H1 (cell line): ENCODE results near the gene TIAM2. TPM values are rescaled to one million over a fixed set of nuclear protein-coding genes. Genes with fewer than 3 reads are reported as not detected.

Experiments
- CTCF ChIA-PET: fragments of 300-600 bp; sonication (Branson Sonifier 250); formaldehyde crosslinking; loops from one replicate; lab custom pipeline; 2021; ENCODE audit not compliant: partially characterized antibody; lab: Charles Lee
- POLR2A ChIA-PET: fragments of 300-600 bp; sonication (Branson Sonifier 250); formaldehyde crosslinking; loops from one replicate; lab custom pipeline; 2021; ENCODE audit warnings: inconsistent platforms; ENCODE audit not compliant: partially characterized antibody; lab: Charles Lee
- DNase-seq, 2 experiments: peaks; one replicate each; pipeline versions ENCODE4 v3.0.0 to v3.0.0-alpha.2; 2010 to 2022; ENCODE audit warnings: low spot score in 2 of 2, low read depth in 1 of 2, mixed read lengths in 1 of 2
- FAIRE-seq: peaks from 2 replicates; lab custom pipeline; 2011; peaks lifted over from hg19 to GRCh38; lab: Jason Lieb, UNC
- H2AFZ ChIP-seq: 2 replicates; pipeline ENCODE4 v1.8.1; 2012; ENCODE audit warnings: low read length, inconsistent platforms
- H2AK5ac ChIP-seq: 2 replicates; pipeline ENCODE4 v1.6.1; 2013; ENCODE audit warnings: low read depth, low read length
- H2BK120ac ChIP-seq: replicated peaks from 2 replicates; pipeline ENCODE3; 2013; ENCODE audit warnings: low read depth, low read length, inconsistent platforms
- H2BK12ac ChIP-seq: 2 replicates; pipeline ENCODE4 v1.6.1; 2013; ENCODE audit warnings: low read depth, low read length
- H2BK15ac ChIP-seq: 2 replicates; pipeline ENCODE4 v1.6.1; 2013; ENCODE audit warnings: low read length
- H2BK20ac ChIP-seq: 2 replicates; pipeline ENCODE4 v1.6.1; 2013; ENCODE audit warnings: low read length
- H2BK5ac ChIP-seq: 2 replicates; pipeline ENCODE4 v1.6.1; 2013; ENCODE audit warnings: low read depth, low read length
- H3K14ac ChIP-seq: 2 replicates; pipeline ENCODE4 v1.6.1; 2013; ENCODE audit warnings: inconsistent platforms; ENCODE audit not compliant: insufficient read length
- H3K18ac ChIP-seq: 2 replicates; pipeline ENCODE4 v1.6.1; 2013; ENCODE audit warnings: low read length; ENCODE audit errors: extremely low read depth
- H3K23ac ChIP-seq: 2 replicates; pipeline ENCODE4 v1.6.1; 2013; ENCODE audit warnings: inconsistent platforms; ENCODE audit not compliant: insufficient read length
- H3K23me2 ChIP-seq: 2 replicates; pipeline ENCODE4 v1.6.1; 2013; ENCODE audit warnings: low read depth, low read length
- H3K27ac ChIP-seq: 2 replicates; pipeline ENCODE4 v1.6.1; 2011; ENCODE audit warnings: low read depth, low read length, inconsistent platforms
- H3K27me3 ChIP-seq, 4 experiments: replicated peaks in 1 of 4; 1 replicate in 1 of 4; 2 replicates in 3 of 4; pipeline versions ENCODE4 v1.6.1 to v1.8.1; 2011 to 2013; ENCODE audit warnings: low read length in 3 of 4, mild to moderate bottlenecking in 3 of 4, inconsistent platforms in 2 of 4, mixed read lengths in 2 of 4, moderate library complexity in 1 of 4; ENCODE audit not compliant: control insufficient read depth in 3 of 4, insufficient read depth in 3 of 4; ENCODE audit errors: extremely low read depth in 1 of 4
- H3K36me3 ChIP-seq, 4 experiments: 2 replicates each; pipeline versions ENCODE4 v1.6.1 to v1.8.1; 2011 to 2013; ENCODE audit warnings: mild to moderate bottlenecking in 4 of 4, low read length in 3 of 4, moderate library complexity in 2 of 4, control low read depth in 1 of 4, inconsistent platforms in 1 of 4; ENCODE audit not compliant: insufficient read depth in 4 of 4, control insufficient read depth in 2 of 4
- H3K4ac ChIP-seq: replicated peaks from 2 replicates; pipeline ENCODE3; 2013; ENCODE audit warnings: low read length, low read depth, mixed read lengths, inconsistent platforms; ENCODE audit not compliant: insufficient read length
- H3K4me1 ChIP-seq, 4 experiments: replicated peaks in 1 of 4; 1 replicate in 1 of 4; 2 replicates in 3 of 4; pipeline versions ENCODE4 v1.6.1 to v1.8.1; 2011 to 2013; ENCODE audit warnings: low read length in 3 of 4, inconsistent platforms in 2 of 4, mixed read lengths in 1 of 4; ENCODE audit not compliant: insufficient read depth in 4 of 4, control insufficient read depth in 3 of 4
- H3K4me2 ChIP-seq, 2 experiments: 2 replicates each; pipeline versions ENCODE4 v1.6.1 to v1.8.1; 2011 to 2013; ENCODE audit warnings: low read depth in 2 of 2, low read length in 2 of 2, control low read depth in 1 of 2, inconsistent platforms in 1 of 2, mild to moderate bottlenecking in 1 of 2; ENCODE audit not compliant: insufficient read depth in 1 of 2
- H3K4me3 ChIP-seq, 4 experiments: fragments of 200-600, 300-600 bp in 1 of 4; sonication (generic), shearing (Covaris generic), sonication (Bioruptor Twin) in 1 of 4; 2 replicates each; pipeline versions ENCODE4 v1.5.1 to v1.8.1; 2011 to 2016; ENCODE audit warnings: low read length in 4 of 4, low read depth in 3 of 4, control low read depth in 2 of 4, inconsistent platforms in 2 of 4, mild to moderate bottlenecking in 2 of 4, mixed read lengths in 1 of 4, moderate library complexity in 1 of 4; ENCODE audit not compliant: insufficient read depth in 2 of 4; ENCODE audit errors: extremely low read depth in 1 of 4
- H3K56ac ChIP-seq: replicated peaks from 2 replicates; pipeline ENCODE3; 2013; ENCODE audit warnings: low read depth, mild to moderate bottlenecking, mixed read lengths, low read length, inconsistent platforms; ENCODE audit not compliant: insufficient read length
- H3K79me1 ChIP-seq: 2 replicates; pipeline ENCODE4 v1.6.1; 2013; ENCODE audit warnings: low read depth, low read length, control low read depth
- H3K79me2 ChIP-seq, 2 experiments: 2 replicates each; pipeline versions ENCODE4 v1.6.1 to v1.8.1; 2012 to 2013; ENCODE audit warnings: low read length in 2 of 2, mild to moderate bottlenecking in 2 of 2, inconsistent platforms in 1 of 2; ENCODE audit not compliant: insufficient read depth in 2 of 2, control insufficient read depth in 1 of 2
- H3K9ac ChIP-seq, 4 experiments: replicated peaks in 1 of 4; 1 replicate in 1 of 4; 2 replicates in 3 of 4; pipeline versions ENCODE4 v1.6.1 to v1.8.1; 2011 to 2013; ENCODE audit warnings: low read depth in 3 of 4, low read length in 3 of 4, control low read depth in 2 of 4, mild to moderate bottlenecking in 2 of 4, moderate library complexity in 2 of 4, inconsistent platforms in 1 of 4; ENCODE audit errors: extremely low read depth in 1 of 4
- H3K9me3 ChIP-seq, 2 experiments: 2 replicates each; pipeline versions ENCODE4 v1.6.1 to v1.8.1; 2012 to 2013; ENCODE audit warnings: mild to moderate bottlenecking in 2 of 2, moderate library complexity in 2 of 2, control low read depth in 1 of 2, inconsistent platforms in 1 of 2, low read depth in 1 of 2, low read length in 1 of 2, mixed read lengths in 1 of 2; ENCODE audit not compliant: insufficient read depth in 2 of 2
- H4K20me1 ChIP-seq, 2 experiments: replicated peaks in 1 of 2; 2 replicates each; pipeline versions ENCODE3 to v1.8.1; 2011 to 2013; ENCODE audit warnings: inconsistent platforms in 2 of 2, low read length in 2 of 2, mild to moderate bottlenecking in 1 of 2; ENCODE audit not compliant: insufficient read depth in 2 of 2, control insufficient read depth in 1 of 2
- H4K5ac ChIP-seq: 2 replicates; pipeline ENCODE4 v1.6.1; 2013; ENCODE audit warnings: low read length, low read depth, mixed read lengths, inconsistent platforms; ENCODE audit not compliant: insufficient read length
- H4K8ac ChIP-seq: 2 replicates; pipeline ENCODE4 v1.8.0; 2013; ENCODE audit warnings: mild to moderate bottlenecking, moderate library complexity, low read length, inconsistent platforms; ENCODE audit not compliant: insufficient read depth; ENCODE audit errors: extremely low read depth
- H4K91ac ChIP-seq: replicated peaks from 2 replicates; pipeline ENCODE3; 2013; ENCODE audit warnings: low read length, mixed read lengths, inconsistent platforms; ENCODE audit not compliant: insufficient read length
- EZH2 ChIP-seq: fragments of 200-600 bp; sonication (generic); IDR thresholded peaks from 2 replicates; pipeline ENCODE4 v1.7.1; 2012; ENCODE audit warnings: low read depth, mild to moderate bottlenecking, moderate library complexity, low read length, inconsistent platforms; ENCODE audit not compliant: severe bottlenecking
- POU5F1 ChIP-seq: IDR thresholded peaks from 2 replicates; pipeline ENCODE4 v1.6.1; 2011; ENCODE audit warnings: low read depth, mild to moderate bottlenecking, low read length, moderate library complexity
- WGBS, 2 experiments: shearing (Covaris generic) in 1 of 2; methylation state at CpG; one replicate each; pipeline versions ENCODE4 v1.1.6 to v1.1.7; 2013 to 2015; ENCODE audit warnings: low lambda C conversion rate in 2 of 2, mixed read lengths in 2 of 2, inconsistent platforms in 1 of 2, low coverage in 1 of 2, missing lambda C conversion rate in 1 of 2; ENCODE audit not compliant: insufficient replicate concordance in 2 of 2, insufficient coverage in 1 of 2, insufficient read length in 1 of 2; ENCODE audit errors: extremely low coverage in 1 of 2, missing lambda C conversion rate in 1 of 2; 5-methylcytosine and 5-hydroxymethylcytosine counted together
- polyA plus RNA-seq, 7 experiments: library from polyadenylated mRNA; depleted of rRNA in 3 of 7; stranded (reverse) in 5 of 7; unstranded in 2 of 7; fragments of >200 nt in 5 of 7; fragments of 200-250 nt in 2 of 7; gene quantifications; 1 replicate in 5 of 7; 2 replicates in 1 of 7; 4 replicates in 1 of 7; pipeline versions ENCODE4 v1.2.1 to v1.2.3, GENCODE V29; 2011 to 2013; ENCODE audit warnings: missing spikeins in 2 of 7, mixed read lengths in 2 of 7
- total RNA-seq: library from RNA; stranded (reverse); fragmentation: NEBNext Ultra II Directional; extraction: Animal tissue kit (Norgen Biotek cat#: 25700); gene quantifications from 2 replicates; pipeline ENCODE4 v1.2.1, GENCODE V29; 2021

TIAM2 gene
- total and polyA plus RNA-seq, 2 of the 8 experiments (the other 6 are each of a cell fraction or from before 2014, with no cell fraction given): 7.4 to 23.9 TPM

DNA sequence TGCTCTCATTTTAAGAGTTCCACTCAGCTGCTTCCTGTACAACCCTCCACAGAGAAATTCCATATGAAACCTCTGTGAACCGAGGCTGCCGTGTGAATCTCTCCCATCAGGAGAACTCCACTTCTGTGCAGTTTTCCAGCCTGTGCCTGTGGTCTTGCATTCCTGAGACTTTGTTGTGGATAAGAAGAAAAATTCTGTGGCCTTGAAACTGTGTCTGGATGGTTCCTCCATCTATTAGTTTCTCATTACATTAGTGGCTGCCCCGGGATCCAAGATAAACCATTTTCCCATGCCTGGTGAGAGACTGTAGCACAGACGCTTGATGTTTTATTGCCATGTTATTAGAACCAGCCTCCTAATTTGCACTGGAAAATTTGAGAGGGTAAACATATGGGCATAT lies 40.8 kb upstream of the TIAM2 start:
- no peak for DNase-seq
- no peak overlapping the region for H3K4ac ChIP-seq
- no peaks in the 10 kb centered on the region for H3K27me3 ChIP-seq
- H2AK5ac ChIP-seq: no peak overlapping the region
- no peak overlapping the region for H2BK20ac ChIP-seq
- no peak overlapping the region for H2BK12ac ChIP-seq
- POLR2A ChIA-PET: no interaction called here
- no peak overlapping the region for H3K4me2 ChIP-seq
- no peak overlapping the region for H2BK120ac ChIP-seq
- H2BK5ac ChIP-seq: no peak overlapping the region
- no peak overlapping the region for H3K9ac ChIP-seq
- H3K36me3 ChIP-seq: no peaks in the 10 kb centered on the region
- CTCF ChIA-PET: interaction anchor here (1.1 to 3.9 kb wide), 3 partner anchors 12 to 38 kb away, joined by 5 to 18 read pairs (median 6); no protein-coding TSS in a partner anchor
- no peak overlapping the region for H3K56ac ChIP-seq
- TF ChIP-seq EZH2: no peak
- TF ChIP-seq POU5F1: no peak
- no peak overlapping the region for H3K14ac ChIP-seq
- H4K20me1 ChIP-seq: no peaks in the 10 kb centered on the region
- no peak overlapping the region for H3K4me3 ChIP-seq
- H3K23me2 ChIP-seq: no peaks in the 10 kb centered on the region
- no peaks in the 10 kb centered on the region for H3K79me2 ChIP-seq
- H4K5ac ChIP-seq: no peak overlapping the region
- H4K8ac ChIP-seq: no peak overlapping the region
- no peak overlapping the region for H3K27ac ChIP-seq
- WGBS, 2 experiments: 96% methylated on average over 4 of the region's 4 CpGs; no CpG with 5 or more reads in 1 of the 2 experiments
- H3K23ac ChIP-seq: no peak overlapping the region
- no peak overlapping the region for H2AFZ ChIP-seq
- FAIRE-seq: no peak
- H3K9me3 ChIP-seq: no peaks in the 10 kb centered on the region
- no peaks in the 10 kb centered on the region; the same call in 1 of the 2 replicates for H3K79me1 ChIP-seq
- H4K91ac ChIP-seq: no peak overlapping the region
- no peaks in the 10 kb centered on the region for H3K4me1 ChIP-seq
- H2BK15ac ChIP-seq: no peak overlapping the region
- H3K18ac ChIP-seq: no peak overlapping the region
